ENCODE measurements around the gene FKBP4. TPM values are rescaled to one million over a fixed set of nuclear protein-coding genes. Genes with fewer than 3 reads are reported as not detected.

FKBP4 gene
- total RNA-seq, 4 donors from 2014 or later = 28.7 to 53.3 (median 36.7) TPM

DNA sequence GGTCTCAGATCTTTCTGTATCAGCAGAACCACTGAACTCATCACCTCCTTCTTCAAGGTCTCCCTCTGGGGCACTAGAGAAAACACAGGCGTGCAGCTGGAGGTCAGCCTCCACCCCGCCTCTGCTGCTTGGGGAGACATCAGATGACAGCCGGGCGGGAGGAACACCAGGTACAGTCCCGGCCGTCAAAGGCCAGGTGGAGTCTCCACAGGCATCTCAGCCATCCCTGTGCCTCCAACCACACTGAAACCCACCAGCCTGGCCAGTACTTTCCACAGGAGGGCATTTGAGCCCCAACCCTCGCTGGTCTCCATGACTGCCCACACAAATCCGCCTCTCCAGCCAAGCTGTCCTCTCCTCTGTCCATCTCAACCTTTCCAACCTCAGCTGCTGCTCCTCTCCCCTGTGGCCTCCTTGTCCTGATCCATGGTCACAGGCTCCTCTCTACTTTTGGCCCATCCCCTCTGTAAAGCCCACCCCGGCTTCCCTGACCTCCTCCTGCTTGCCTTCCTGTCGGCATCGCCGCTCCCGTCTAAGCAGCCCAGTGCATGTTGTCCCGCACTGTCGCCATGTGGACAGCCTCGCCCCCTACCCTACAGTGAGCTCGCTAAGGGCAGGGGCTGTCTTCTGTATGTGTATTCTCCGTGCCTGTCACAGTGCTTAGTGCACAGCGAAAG, 21.4 kb upstream of the FKBP4 start:
- DNase-seq (ENCODE audit: extremely low spot score) = no peak
- Histone ChIP-seq H3K9me3 (no peaks in the 10 kb centered on the region), H3K27ac (replicated peaks in 1 of 4) (no peak overlapping the region), H3K27me3 (no peaks in the 10 kb centered on the region), H3K4me1 (no peaks in the 10 kb centered on the region), H3K4me3 (no peak overlapping the region), H3K36me3 (no peaks in the 10 kb centered on the region)
- 79% methylated on average over 16 of the region's 19 CpGs for WGBS
- TF ChIP-seq, protein P1, sequence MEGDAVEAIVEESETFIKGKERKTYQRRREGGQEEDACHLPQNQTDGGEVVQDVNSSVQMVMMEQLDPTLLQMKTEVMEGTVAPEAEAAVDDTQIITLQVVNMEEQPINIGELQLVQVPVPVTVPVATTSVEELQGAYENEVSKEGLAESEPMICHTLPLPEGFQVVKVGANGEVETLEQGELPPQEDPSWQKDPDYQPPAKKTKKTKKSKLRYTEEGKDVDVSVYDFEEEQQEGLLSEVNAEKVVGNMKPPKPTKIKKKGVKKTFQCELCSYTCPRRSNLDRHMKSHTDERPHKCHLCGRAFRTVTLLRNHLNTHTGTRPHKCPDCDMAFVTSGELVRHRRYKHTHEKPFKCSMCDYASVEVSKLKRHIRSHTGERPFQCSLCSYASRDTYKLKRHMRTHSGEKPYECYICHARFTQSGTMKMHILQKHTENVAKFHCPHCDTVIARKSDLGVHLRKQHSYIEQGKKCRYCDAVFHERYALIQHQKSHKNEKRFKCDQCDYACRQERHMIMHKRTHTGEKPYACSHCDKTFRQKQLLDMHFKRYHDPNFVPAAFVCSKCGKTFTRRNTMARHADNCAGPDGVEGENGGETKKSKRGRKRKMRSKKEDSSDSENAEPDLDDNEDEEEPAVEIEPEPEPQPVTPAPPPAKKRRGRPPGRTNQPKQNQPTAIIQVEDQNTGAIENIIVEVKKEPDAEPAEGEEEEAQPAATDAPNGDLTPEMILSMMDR (IDR thresholded peaks at IDR 0.05) = no peak
- no peak for TF ChIP-seq POLR2AphosphoS5 (IDR thresholded peaks at IDR 0.05)
- TF ChIP-seq POLR2A (IDR thresholded peaks at IDR 0.05; ENCODE audit: low read depth) = no peak
- TF ChIP-seq EP300 (IDR thresholded peaks at IDR 0.05) = no peak
- intact Hi-C loops (cut with DNase I) = no loop called here

DNA sequence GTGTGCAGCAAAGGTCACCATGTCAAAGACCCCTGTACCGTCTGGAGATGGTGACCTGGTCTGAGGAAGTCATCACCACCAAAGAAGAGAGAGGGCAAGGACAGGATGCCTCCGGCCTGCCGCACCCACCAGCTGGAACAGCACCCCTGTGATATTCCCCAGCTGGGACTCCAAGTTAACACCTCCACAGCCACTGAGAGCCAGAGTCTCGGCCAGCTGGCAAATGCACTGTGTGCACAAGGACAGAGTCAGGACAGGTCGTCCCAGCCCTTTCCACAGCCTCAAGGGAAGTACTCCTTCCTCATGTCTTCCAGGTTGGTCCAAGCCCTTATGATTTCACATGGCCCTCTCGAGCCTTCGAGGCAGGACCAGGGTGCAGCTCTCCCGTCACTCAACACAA, 19.3 kb upstream of the FKBP4 start:
- DNase-seq (ENCODE audit: extremely low spot score) = no peak
- Histone ChIP-seq H3K4me3 (no peak overlapping the region), H3K4me1 (no peaks in the 10 kb centered on the region), H3K9me3 (no peaks in the 10 kb centered on the region), H3K36me3 (no peaks in the 10 kb centered on the region), H3K27ac (replicated peaks in 1 of 4) (no peak overlapping the region), H3K27me3 (no peaks in the 10 kb centered on the region)
- TF ChIP-seq, protein P1 (IDR thresholded peaks at IDR 0.05) = no peak
- 93% methylated on average over 4 of the region's 8 CpGs for WGBS
- intact Hi-C loops (cut with DNase I) = no loop called here

DNA sequence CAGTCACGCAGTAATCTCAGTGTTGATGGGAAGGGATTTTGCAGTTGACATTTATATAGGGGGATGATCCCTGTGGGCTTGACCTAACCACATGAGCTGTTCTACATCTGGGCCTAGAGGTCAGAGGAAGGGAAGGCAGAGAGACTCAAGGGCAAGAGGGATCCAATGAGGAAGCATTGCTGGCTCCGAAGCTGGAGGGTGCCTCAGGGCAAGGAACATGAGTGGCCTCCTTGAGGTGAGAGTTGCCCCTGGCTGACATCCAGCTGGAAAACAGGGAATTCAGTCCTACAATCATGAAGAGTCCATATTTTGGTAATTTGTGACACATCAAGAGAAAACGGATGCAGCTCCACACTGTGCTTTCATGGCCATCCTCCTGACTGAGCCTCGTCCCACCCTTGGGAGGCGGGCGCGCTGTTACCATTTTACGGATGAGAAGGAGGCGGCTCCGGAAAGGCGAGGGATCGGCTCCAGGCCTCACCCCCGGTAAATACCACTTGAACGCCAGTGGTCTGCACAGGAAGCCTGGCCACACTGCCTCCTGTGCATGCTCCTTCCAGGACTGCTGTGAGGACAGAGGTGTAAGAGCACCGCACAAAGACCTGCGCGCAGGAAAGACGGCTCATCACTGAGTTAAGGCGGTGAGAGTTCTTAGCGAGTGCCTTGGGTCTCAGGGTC, 18.5 kb upstream of the FKBP4 start:
- intact Hi-C loops (cut with DNase I) = no loop called here
- no peak overlapping the region for H3K27ac ChIP-seq (replicated peaks in 1 of 4)
- no peak for TF ChIP-seq EP300 (IDR thresholded peaks at IDR 0.05)
- no peak for TF ChIP-seq POLR2AphosphoS5 (IDR thresholded peaks at IDR 0.05)
- TF ChIP-seq POLR2A (IDR thresholded peaks at IDR 0.05; ENCODE audit: low read depth) = no peak
- TF ChIP-seq, protein P1 (IDR thresholded peaks at IDR 0.05) = no peak
- WGBS = 84% methylated on average over 20 of the region's 20 CpGs
- DNase-seq (ENCODE audit: extremely low spot score) = no peak
- H3K4me3 ChIP-seq = no peak overlapping the region
- no peaks in the 10 kb centered on the region for H3K36me3 ChIP-seq
- H3K9me3 ChIP-seq = no peaks in the 10 kb centered on the region
- no peaks in the 10 kb centered on the region for H3K4me1 ChIP-seq
- no peaks in the 10 kb centered on the region for H3K27me3 ChIP-seq

DNA sequence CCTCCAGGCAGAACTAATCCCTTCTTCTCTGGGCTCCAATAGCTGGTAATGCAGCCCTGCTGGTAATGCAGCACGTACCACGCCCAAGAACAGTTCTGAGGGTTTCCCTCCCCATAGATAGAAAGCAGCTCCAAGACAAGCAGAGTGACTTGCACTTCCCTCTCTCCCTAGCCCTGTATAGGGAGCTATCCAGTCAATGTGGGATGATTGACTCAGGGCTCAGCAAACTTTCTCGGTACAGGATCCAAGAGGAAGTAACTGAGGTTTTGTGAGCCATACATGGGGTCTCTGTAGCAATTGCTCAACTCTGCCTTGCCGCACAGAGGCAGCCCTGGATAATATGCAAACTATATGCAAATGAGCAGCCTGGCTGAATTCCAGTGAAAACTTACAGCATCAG, 15.5 kb upstream of the FKBP4 start:
- Histone ChIP-seq H3K27me3 (peaks cover 0 to 13% (median 0%) of the 10 kb centered on the region in 4 donors), H3K4me3 (no peak overlapping the region), H3K27ac (replicated peaks in 1 of 4) (no peak overlapping the region), H3K9me3 (no peaks in the 10 kb centered on the region), H3K4me1 (peaks cover 0 to 10% (median 9%) of the 10 kb centered on the region in 4 donors), H3K36me3 (no peaks in the 10 kb centered on the region)
- no peak for TF ChIP-seq POLR2A (IDR thresholded peaks at IDR 0.05; ENCODE audit: low read depth)
- no peak for TF ChIP-seq EP300 (IDR thresholded peaks at IDR 0.05)
- TF ChIP-seq, protein P1 (IDR thresholded peaks at IDR 0.05) = no peak
- TF ChIP-seq POLR2AphosphoS5 (IDR thresholded peaks at IDR 0.05) = no peak
- DNase-seq (ENCODE audit: extremely low spot score) = no peak
- intact Hi-C loops (cut with DNase I) = no loop called here
- 69% methylated on average over 4 of the region's 4 CpGs for WGBS
